WTC11 (cell line): ENCODE results near the gene PPP1CA. TPM values are rescaled to one million over a fixed set of nuclear protein-coding genes. Genes with fewer than 3 reads are reported as not detected.

Source experiments
- AFF4 ChIP-seq: sonication (generic); formaldehyde crosslinking; IDR thresholded peaks from 2 replicates; pipeline ENCODE4 v1.8.1; 2023; ENCODE audit warnings: mild to moderate bottlenecking, missing genetic modification reagents, borderline replicate concordance
- ATF1 ChIP-seq: sonication (generic); formaldehyde crosslinking; IDR thresholded peaks from 2 replicates; pipeline ENCODE4 v1.8.1; 2023; ENCODE audit warnings: mild to moderate bottlenecking, moderate library complexity, missing genetic modification reagents
- CBFB ChIP-seq: sonication (generic); formaldehyde crosslinking; IDR thresholded peaks from 2 replicates; pipeline ENCODE4 v1.8.1; 2022; ENCODE audit warnings: mild to moderate bottlenecking, low read depth, missing genetic modification reagents
- GABPB1 ChIP-seq: sonication (generic); formaldehyde crosslinking; IDR thresholded peaks from 2 replicates; pipeline ENCODE4 v1.8.1; 2023; ENCODE audit warnings: mild to moderate bottlenecking, missing genetic modification reagents
- GTF2I ChIP-seq: fragments of 250-450 bp; sonication (Bioruptor Pico); conservative IDR thresholded peaks from 2 replicates; pipeline ENCODE4 v1.4.0; 2021; ENCODE audit warnings: mild to moderate bottlenecking
- JAZF1 ChIP-seq: fragments of 250-450 bp; sonication (Bioruptor Pico); IDR thresholded peaks from 2 replicates; pipeline ENCODE4 v1.9.0; 2021; ENCODE audit warnings: moderate library complexity, mild to moderate bottlenecking, inconsistent platforms
- MXD4 ChIP-seq: fragments of 250-450 bp; sonication (Bioruptor Pico); IDR thresholded peaks from 2 replicates; pipeline ENCODE4 v1.8.0; 2021; ENCODE audit warnings: mild to moderate bottlenecking, moderate library complexity, borderline replicate concordance
- NR1H2 ChIP-seq: sonication (generic); formaldehyde crosslinking; IDR thresholded peaks from 2 replicates; pipeline ENCODE4 v1.9.0; 2021; ENCODE audit warnings: mild to moderate bottlenecking, moderate library complexity, missing genetic modification reagents
- PREB ChIP-seq: sonication (generic); formaldehyde crosslinking; IDR thresholded peaks from 2 replicates; pipeline ENCODE4 v1.8.1; 2022; ENCODE audit warnings: mild to moderate bottlenecking, missing genetic modification reagents, moderate library complexity, borderline replicate concordance
- SMAD3 ChIP-seq: sonication (generic); formaldehyde crosslinking; IDR thresholded peaks from 2 replicates; pipeline ENCODE4 v1.8.0; 2022; ENCODE audit warnings: missing genetic modification reagents, mild to moderate bottlenecking, borderline replicate concordance
- SOX15 ChIP-seq: fragments of 250-450 bp; sonication (Bioruptor Pico); IDR thresholded peaks from 2 replicates; pipeline ENCODE4 v1.9.0; 2021; ENCODE audit warnings: mild to moderate bottlenecking
- STAT6 ChIP-seq: sonication (generic); formaldehyde crosslinking; conservative IDR thresholded peaks from 2 replicates; pipeline ENCODE4 v1.8.1; 2023; ENCODE audit warnings: mild to moderate bottlenecking, low read depth, missing genetic modification reagents, moderate library complexity
- TEAD4 ChIP-seq: sonication (generic); formaldehyde crosslinking; IDR thresholded peaks from 2 replicates; pipeline ENCODE4 v1.8.0; 2022; ENCODE audit warnings: mild to moderate bottlenecking, missing genetic modification reagents
- TP53 ChIP-seq: sonication (generic); formaldehyde crosslinking; IDR thresholded peaks from 2 replicates; pipeline ENCODE4 v1.8.1; 2023; ENCODE audit warnings: mild to moderate bottlenecking, missing genetic modification reagents
- USF2 ChIP-seq: sonication (generic); formaldehyde crosslinking; IDR thresholded peaks from 2 replicates; pipeline ENCODE4 v1.8.1; 2023; ENCODE audit warnings: mild to moderate bottlenecking, missing genetic modification reagents, moderate library complexity
- ZBTB21 ChIP-seq: sonication (generic); formaldehyde crosslinking; IDR thresholded peaks from 2 replicates; pipeline ENCODE4 v1.8.1; 2023; ENCODE audit warnings: mild to moderate bottlenecking, missing genetic modification reagents, borderline replicate concordance
- ZMAT4 ChIP-seq: fragments of 250-450 bp; sonication (Bioruptor Pico); IDR thresholded peaks from 2 replicates; pipeline ENCODE4 v1.9.0; 2021; ENCODE audit warnings: mild to moderate bottlenecking
- ZNF121 ChIP-seq: sonication (generic); formaldehyde crosslinking; IDR thresholded peaks from 2 replicates; pipeline ENCODE4 v1.8.0; 2023; ENCODE audit warnings: missing genetic modification reagents
- ZNF219 ChIP-seq: sonication (generic); formaldehyde crosslinking; IDR thresholded peaks from 2 replicates; pipeline ENCODE4 v1.8.0; 2023; ENCODE audit warnings: missing genetic modification reagents, mild to moderate bottlenecking, borderline replicate concordance
- ZNF263 ChIP-seq: sonication (generic); formaldehyde crosslinking; IDR thresholded peaks from 2 replicates; pipeline ENCODE4 v1.8.1; 2022; ENCODE audit warnings: low read depth, mild to moderate bottlenecking, moderate library complexity, missing genetic modification reagents
- ZNF671 ChIP-seq: fragments of 250-450 bp; sonication (Bioruptor Pico); IDR thresholded peaks from 2 replicates; pipeline ENCODE4 v1.8.0; 2021; ENCODE audit warnings: mild to moderate bottlenecking
- total RNA-seq: library from RNA; stranded (reverse); gene quantifications from 3 replicates; pipeline ENCODE4 v1.2.3, GENCODE V29; 2021
- TF ChIP-seq, protein P1 (sequence below): fragments of 250-450 bp; sonication (Bioruptor Pico); IDR thresholded peaks from 2 replicates; pipeline ENCODE4 v1.9.0; 2021; ENCODE audit warnings: mild to moderate bottlenecking
- TF ChIP-seq, protein P2 (sequence below): fragments of 250-450 bp; sonication (Bioruptor Pico); conservative IDR thresholded peaks from 2 replicates; pipeline ENCODE4 v1.9.0; 2021; ENCODE audit warnings: mild to moderate bottlenecking

PPP1CA gene
- total RNA-seq, 1 experiment from 2014 or later: 220 TPM

GRCh38 chr11:67420646-67421429 is 19.2 kb upstream of the PPP1CA start (continued):
- TF ChIP-seq SMAD3 (CRISPR knock-in tag): 0 out of 2 replicates have a peak, but pooled peaks have one; percentile 45
- no peak for TF ChIP-seq ZNF219 (CRISPR knock-in tag)
- no peak for TF ChIP-seq GABPB1
- TF ChIP-seq ZNF121 (CRISPR knock-in tag): peak; percentile 83
- TF ChIP-seq TP53 (CRISPR knock-in tag): no peak; the same call in 1 of the 2 replicates
- TF ChIP-seq TEAD4 (CRISPR knock-in tag): no peak
- TF ChIP-seq NR1H2 (CRISPR knock-in tag): no peak
- TF ChIP-seq, protein P1, sequence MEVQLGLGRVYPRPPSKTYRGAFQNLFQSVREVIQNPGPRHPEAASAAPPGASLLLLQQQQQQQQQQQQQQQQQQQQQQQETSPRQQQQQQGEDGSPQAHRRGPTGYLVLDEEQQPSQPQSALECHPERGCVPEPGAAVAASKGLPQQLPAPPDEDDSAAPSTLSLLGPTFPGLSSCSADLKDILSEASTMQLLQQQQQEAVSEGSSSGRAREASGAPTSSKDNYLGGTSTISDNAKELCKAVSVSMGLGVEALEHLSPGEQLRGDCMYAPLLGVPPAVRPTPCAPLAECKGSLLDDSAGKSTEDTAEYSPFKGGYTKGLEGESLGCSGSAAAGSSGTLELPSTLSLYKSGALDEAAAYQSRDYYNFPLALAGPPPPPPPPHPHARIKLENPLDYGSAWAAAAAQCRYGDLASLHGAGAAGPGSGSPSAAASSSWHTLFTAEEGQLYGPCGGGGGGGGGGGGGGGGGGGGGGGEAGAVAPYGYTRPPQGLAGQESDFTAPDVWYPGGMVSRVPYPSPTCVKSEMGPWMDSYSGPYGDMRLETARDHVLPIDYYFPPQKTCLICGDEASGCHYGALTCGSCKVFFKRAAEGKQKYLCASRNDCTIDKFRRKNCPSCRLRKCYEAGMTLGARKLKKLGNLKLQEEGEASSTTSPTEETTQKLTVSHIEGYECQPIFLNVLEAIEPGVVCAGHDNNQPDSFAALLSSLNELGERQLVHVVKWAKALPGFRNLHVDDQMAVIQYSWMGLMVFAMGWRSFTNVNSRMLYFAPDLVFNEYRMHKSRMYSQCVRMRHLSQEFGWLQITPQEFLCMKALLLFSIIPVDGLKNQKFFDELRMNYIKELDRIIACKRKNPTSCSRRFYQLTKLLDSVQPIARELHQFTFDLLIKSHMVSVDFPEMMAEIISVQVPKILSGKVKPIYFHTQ: no peak
- TF ChIP-seq STAT6: no peak
- TF ChIP-seq AFF4: no peak
- no peak for TF ChIP-seq JAZF1 (CRISPR knock-in tag)
- TF ChIP-seq CBFB (CRISPR knock-in tag): no peak
- TF ChIP-seq ZBTB21: no peak
- TF ChIP-seq PREB (CRISPR knock-in tag): no peak
- TF ChIP-seq USF2 (CRISPR knock-in tag): no peak
- TF ChIP-seq MXD4: no peak
- no peak for TF ChIP-seq ZNF263 (CRISPR knock-in tag)
- no peak for TF ChIP-seq ZNF671
- TF ChIP-seq ZMAT4: no peak
- no peak for TF ChIP-seq GTF2I
- TF ChIP-seq, protein P2, sequence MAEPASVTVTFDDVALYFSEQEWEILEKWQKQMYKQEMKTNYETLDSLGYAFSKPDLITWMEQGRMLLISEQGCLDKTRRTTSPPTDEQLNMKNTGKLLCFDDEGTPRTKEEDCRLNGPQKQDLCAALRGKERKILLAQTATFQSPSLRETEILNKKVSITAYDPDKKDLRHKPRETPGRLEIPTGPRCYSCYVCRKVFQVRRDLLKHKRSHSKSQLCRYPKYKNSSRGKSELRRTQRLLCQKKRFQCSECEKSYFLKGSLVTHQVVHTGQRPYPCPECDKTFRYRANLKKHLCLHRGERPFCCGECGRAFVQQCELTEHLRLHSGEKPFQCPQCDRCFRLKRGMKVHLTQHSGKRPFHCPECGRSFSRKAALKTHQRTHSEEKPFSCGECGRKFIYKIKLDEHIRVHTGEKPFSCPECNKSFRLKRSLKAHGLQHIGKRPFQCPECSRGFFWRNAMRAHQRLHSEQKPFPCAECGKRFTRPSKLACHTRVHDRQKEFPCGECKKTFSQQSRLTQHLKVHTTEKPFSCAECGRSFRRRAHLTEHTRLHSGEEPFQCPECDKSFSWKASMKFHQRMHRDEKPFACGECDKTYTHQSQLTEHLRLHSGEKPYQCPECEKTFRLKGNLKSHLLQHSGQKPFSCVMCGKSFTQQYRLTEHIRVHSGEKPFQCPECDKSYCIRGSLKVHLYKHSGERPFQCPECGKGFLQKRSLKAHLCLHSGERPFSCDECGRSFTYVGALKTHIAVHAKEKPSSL (CRISPR knock-in tag): no peak
- no peak for TF ChIP-seq ATF1 (CRISPR knock-in tag)
- no peak for TF ChIP-seq SOX15
